GM23338 (cell line): ENCODE measurements around the gene ZNF19. TPM values are rescaled to one million over a fixed set of nuclear protein-coding genes. Genes with fewer than 3 reads are reported as not detected.

ENCODE experiments used
- ATAC-seq: fragments of 200-7000 bp; cut with Tn5 transposase; 3 replicates; pipeline ENCODE4 v1.9.1; 2020
- DNase-seq: peaks from one replicate; pipeline ENCODE4 v3.0.0-alpha.2; 2015; ENCODE audit warnings: low spot score
- H2AFZ ChIP-seq: fragments of 200-600 bp; sonication (generic); 2 replicates; pipeline ENCODE4 v1.8.0; 2016; ENCODE audit warnings: antibody characterized with exemption, mild to moderate bottlenecking, moderate library complexity
- H3F3A ChIP-seq: fragments of 200-600 bp; sonication (generic); replicated peaks from 2 replicates; pipeline ENCODE4 v1.8.0; 2017; ENCODE audit warnings: antibody characterized with exemption, mixed run types, low read depth
- H3K27ac ChIP-seq: fragments of 200-600 bp; sonication (generic); 2 replicates; pipeline ENCODE4 v1.6.1; 2016; ENCODE audit warnings: low read depth
- H3K27me3 ChIP-seq: fragments of 200-600 bp; sonication (generic); 2 replicates; pipeline ENCODE4 v1.8.0; 2016; ENCODE audit warnings: mild to moderate bottlenecking, mixed run types, moderate library complexity; ENCODE audit not compliant: insufficient read depth
- H3K36me3 ChIP-seq: fragments of 200-600 bp; sonication (generic); 2 replicates; pipeline ENCODE4 v1.8.0; 2016; ENCODE audit warnings: mild to moderate bottlenecking; ENCODE audit not compliant: insufficient read depth
- H3K4me1 ChIP-seq: fragments of 200-600 bp; sonication (generic); 2 replicates; pipeline ENCODE4 v1.8.0; 2016; ENCODE audit warnings: mild to moderate bottlenecking, moderate library complexity; ENCODE audit not compliant: insufficient read depth
- H3K4me2 ChIP-seq: fragments of 200-600 bp; sonication (generic); 2 replicates; pipeline ENCODE4 v1.7.1; 2017; ENCODE audit warnings: mixed run types
- H3K4me3 ChIP-seq: fragments of 200-600 bp; sonication (generic); 2 replicates; pipeline ENCODE4 v1.6.1; 2016; ENCODE audit warnings: mixed run types
- H3K79me2 ChIP-seq: fragments of 200-600 bp; sonication (generic); replicated peaks from 2 replicates; pipeline ENCODE4 v1.8.0; 2017; ENCODE audit warnings: mild to moderate bottlenecking; ENCODE audit not compliant: insufficient read depth
- H3K9me2 ChIP-seq: fragments of 200-600 bp; sonication (generic); 2 replicates; pipeline ENCODE4 v1.8.0; 2017; ENCODE audit not compliant: insufficient read depth
- H4K20me1 ChIP-seq: fragments of 200-600 bp; sonication (generic); replicated peaks from 2 replicates; pipeline ENCODE4 v1.8.0; 2017; ENCODE audit warnings: mild to moderate bottlenecking; ENCODE audit not compliant: insufficient read depth
- H3K27ac Mint-ChIP-seq: 2 replicates; pipeline ENCODE4 v1.8.0; 2020; ENCODE audit warnings: inconsistent platforms, mild to moderate bottlenecking, moderate library complexity, mixed read lengths
- H3K27me3 Mint-ChIP-seq: 3 replicates; pipeline ENCODE4 v1.8.0; 2022; ENCODE audit warnings: low read depth, mild to moderate bottlenecking, moderate library complexity, mixed read lengths, inconsistent platforms; ENCODE audit not compliant: insufficient read depth, poor library complexity
- H3K36me3 Mint-ChIP-seq: 3 replicates; pipeline ENCODE4 v1.8.0; 2021; ENCODE audit warnings: low read depth, mild to moderate bottlenecking, inconsistent platforms, moderate library complexity, mixed read lengths
- H3K4me1 Mint-ChIP-seq: 3 replicates; pipeline ENCODE4 v1.8.0; 2020; ENCODE audit warnings: mild to moderate bottlenecking, inconsistent platforms, mixed read lengths
- H3K4me3 Mint-ChIP-seq: 3 replicates; pipeline ENCODE4 v1.8.0; 2021; ENCODE audit warnings: moderate library complexity, mild to moderate bottlenecking, inconsistent platforms, mixed read lengths
- H3K9me3 Mint-ChIP-seq: 3 replicates; pipeline ENCODE4 v1.8.0; 2020; ENCODE audit warnings: moderate library complexity, mild to moderate bottlenecking, inconsistent platforms, mixed read lengths
- CREB1 ChIP-seq: fragments of 250-450 bp; sonication (Bioruptor Pico); IDR thresholded peaks from 2 replicates; pipeline ENCODE4 v1.5.0; 2020; ENCODE audit warnings: low read depth, mild to moderate bottlenecking, moderate library complexity
- CTCF ChIP-seq, 2 experiments: fragments of 200-600 bp in 1 of 2; sonication (generic) in 1 of 2; conservative IDR thresholded peaks; 2 replicates each; pipeline versions ENCODE4 v1.5.1 to v1.6.1; 2016 to 2017; ENCODE audit warnings: antibody characterized with exemption in 2 of 2, low read depth in 2 of 2, mild to moderate bottlenecking in 2 of 2, moderate library complexity in 1 of 2
- ETS1 ChIP-seq: IDR thresholded peaks from 2 replicates; pipeline ENCODE4 v1.6.1; 2016; ENCODE audit warnings: antibody characterized with exemption
- EZH2 ChIP-seq: fragments of 200-600 bp; sonication (generic); IDR thresholded peaks from one replicate; pipeline ENCODE4 v1.8.0; 2017; ENCODE audit warnings: antibody characterized with exemption, mild to moderate bottlenecking, low read depth; ENCODE audit not compliant: unreplicated experiment
- EZH2phosphoT487 ChIP-seq: fragments of 200-600 bp; sonication (generic); IDR thresholded peaks from one replicate; pipeline ENCODE4 v1.8.1; 2018; ENCODE audit warnings: antibody characterized with exemption; ENCODE audit not compliant: unreplicated experiment
- JUNB ChIP-seq: IDR thresholded peaks from one replicate; pipeline ENCODE4 v1.6.1; 2016; ENCODE audit warnings: antibody characterized with exemption; ENCODE audit not compliant: unreplicated experiment
- NANOG ChIP-seq: IDR thresholded peaks from 2 replicates; pipeline ENCODE4 v1.6.1; 2016; ENCODE audit warnings: antibody characterized with exemption, borderline replicate concordance
- POLR2AphosphoS5 ChIP-seq: IDR thresholded peaks from 2 replicates; pipeline ENCODE4 v1.6.1; 2016; ENCODE audit warnings: antibody characterized with exemption, low read depth
- REST ChIP-seq: IDR thresholded peaks from one replicate; pipeline ENCODE4 v1.6.1; 2018; ENCODE audit warnings: antibody characterized with exemption; ENCODE audit not compliant: unreplicated experiment
- STAT1 ChIP-seq: IDR thresholded peaks from one replicate; pipeline ENCODE4 v1.6.1; 2016; ENCODE audit warnings: antibody characterized with exemption; ENCODE audit not compliant: unreplicated experiment
- ZNF114 ChIP-seq: fragments of 250-450 bp; sonication (Bioruptor Pico); IDR thresholded peaks from 2 replicates; pipeline ENCODE4 v1.5.0; 2020; ENCODE audit warnings: mild to moderate bottlenecking, moderate library complexity
- ZNF331 ChIP-seq: fragments of 250-450 bp; sonication (Bioruptor Pico); IDR thresholded peaks from 2 replicates; pipeline ENCODE4 v1.5.0; 2020; ENCODE audit warnings: low read depth, mild to moderate bottlenecking, moderate library complexity
- ZNF462 ChIP-seq: fragments of 250-450 bp; sonication (Bioruptor Pico); IDR thresholded peaks from 2 replicates; pipeline ENCODE4 v1.5.0; 2020; ENCODE audit warnings: mild to moderate bottlenecking, moderate library complexity
- polyA plus RNA-seq: library from polyadenylated mRNA; unstranded; fragments of >200 nt; fragmentation: Nextera tagmentation; extraction: Ambion mirVana; gene quantifications from 2 replicates; pipeline ENCODE4 v1.2.1, GENCODE V29; 2016
- total RNA-seq: library from RNA; depleted of rRNA; stranded (reverse); fragments of >200 nt; shearing (Covaris generic); gene quantifications from 2 replicates; pipeline ENCODE4 v1.2.3, GENCODE V29; 2014

Gene ZNF19
- total and polyA plus RNA-seq, 2 experiments from 2014 or later = 1.0 to 4.8 TPM

- TF ChIP-seq CTCF (conservative IDR thresholded peaks at IDR 0.05; ENCODE audit: low read depth in 2 of 2) (no peak), ZNF331 (CRISPR knock-in tag) (no peak), NANOG (no peak), EZH2 (no peak), ZNF462 (CRISPR knock-in tag) (no peak), ZNF114 (CRISPR knock-in tag) (no peak), ETS1 (no peak), REST (no peak), EZH2phosphoT487 (no peak), JUNB (no peak), STAT1 (no peak), CREB1 (CRISPR knock-in tag) (no peak), POLR2AphosphoS5 (no peak)
- no peaks in the 10 kb centered on the region for H3K4me1 ChIP-seq
- H3K27ac Mint-ChIP-seq = no peak overlapping the region
- no peak overlapping the region for H2AFZ ChIP-seq
- ATAC-seq = no peak
- H3K27ac ChIP-seq = no peak overlapping the region
- H4K20me1 ChIP-seq = no peaks in the 10 kb centered on the region
- H3F3A ChIP-seq = no peaks in the 10 kb centered on the region
- peaks cover 6% of the 10 kb centered on the region; the same call in 1 of the 3 replicates for H3K4me1 Mint-ChIP-seq
- no peak for DNase-seq
- no peaks in the 10 kb centered on the region for H3K9me2 ChIP-seq
- no peak overlapping the region for H3K4me3 Mint-ChIP-seq
- peaks cover 2% of the 10 kb centered on the region for H3K27me3 Mint-ChIP-seq
- H3K79me2 ChIP-seq = peaks cover 21% of the 10 kb centered on the region
- H3K9me3 Mint-ChIP-seq = peaks cover 6% of the 10 kb centered on the region; the same call in 2 of the 3 replicates
- no peaks in the 10 kb centered on the region for H3K36me3 ChIP-seq
- no peak overlapping the region for H3K4me3 ChIP-seq
- H3K27me3 ChIP-seq = no peaks in the 10 kb centered on the region
- no peak overlapping the region for H3K4me2 ChIP-seq
- peaks cover 20% of the 10 kb centered on the region for H3K36me3 Mint-ChIP-seq
Measured at GRCh38 chr16:71459510-71459909, 29.6 kb downstream of the ZNF19 start.
